Panc1 (cell line): ENCODE results near the gene WDR86.

Experiments used
- POLR2AphosphoS5 ChIP-seq: IDR thresholded peaks from 2 replicates; pipeline ENCODE4 v1.6.1; 2012; ENCODE audit warnings: mild to moderate bottlenecking, low read depth, low read length, moderate library complexity
- SIN3A ChIP-seq: IDR thresholded peaks from 2 replicates; pipeline ENCODE4 v1.6.1; 2012; ENCODE audit warnings: low read depth, mild to moderate bottlenecking, low read length, moderate library complexity, borderline replicate concordance; ENCODE audit not compliant: insufficient read depth
- TF ChIP-seq, protein P1 (sequence below): fragments of 450-650 bp; IDR thresholded peaks from 2 replicates; pipeline ENCODE4 v1.5.1; 2017; ENCODE audit warnings: mild to moderate bottlenecking
- TF ChIP-seq, protein P2 (sequence below), 2 experiments: IDR thresholded peaks; 2 replicates each; pipeline ENCODE4 v1.6.1; 2011 to 2012; ENCODE audit warnings: low read depth in 2 of 2, control low read depth in 1 of 2, low read length in 1 of 2, mild to moderate bottlenecking in 1 of 2, moderate library complexity in 1 of 2; ENCODE audit not compliant: insufficient read depth in 1 of 2

- TF ChIP-seq, protein P1, sequence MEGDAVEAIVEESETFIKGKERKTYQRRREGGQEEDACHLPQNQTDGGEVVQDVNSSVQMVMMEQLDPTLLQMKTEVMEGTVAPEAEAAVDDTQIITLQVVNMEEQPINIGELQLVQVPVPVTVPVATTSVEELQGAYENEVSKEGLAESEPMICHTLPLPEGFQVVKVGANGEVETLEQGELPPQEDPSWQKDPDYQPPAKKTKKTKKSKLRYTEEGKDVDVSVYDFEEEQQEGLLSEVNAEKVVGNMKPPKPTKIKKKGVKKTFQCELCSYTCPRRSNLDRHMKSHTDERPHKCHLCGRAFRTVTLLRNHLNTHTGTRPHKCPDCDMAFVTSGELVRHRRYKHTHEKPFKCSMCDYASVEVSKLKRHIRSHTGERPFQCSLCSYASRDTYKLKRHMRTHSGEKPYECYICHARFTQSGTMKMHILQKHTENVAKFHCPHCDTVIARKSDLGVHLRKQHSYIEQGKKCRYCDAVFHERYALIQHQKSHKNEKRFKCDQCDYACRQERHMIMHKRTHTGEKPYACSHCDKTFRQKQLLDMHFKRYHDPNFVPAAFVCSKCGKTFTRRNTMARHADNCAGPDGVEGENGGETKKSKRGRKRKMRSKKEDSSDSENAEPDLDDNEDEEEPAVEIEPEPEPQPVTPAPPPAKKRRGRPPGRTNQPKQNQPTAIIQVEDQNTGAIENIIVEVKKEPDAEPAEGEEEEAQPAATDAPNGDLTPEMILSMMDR, result no peak
- TF ChIP-seq, protein P2, sequence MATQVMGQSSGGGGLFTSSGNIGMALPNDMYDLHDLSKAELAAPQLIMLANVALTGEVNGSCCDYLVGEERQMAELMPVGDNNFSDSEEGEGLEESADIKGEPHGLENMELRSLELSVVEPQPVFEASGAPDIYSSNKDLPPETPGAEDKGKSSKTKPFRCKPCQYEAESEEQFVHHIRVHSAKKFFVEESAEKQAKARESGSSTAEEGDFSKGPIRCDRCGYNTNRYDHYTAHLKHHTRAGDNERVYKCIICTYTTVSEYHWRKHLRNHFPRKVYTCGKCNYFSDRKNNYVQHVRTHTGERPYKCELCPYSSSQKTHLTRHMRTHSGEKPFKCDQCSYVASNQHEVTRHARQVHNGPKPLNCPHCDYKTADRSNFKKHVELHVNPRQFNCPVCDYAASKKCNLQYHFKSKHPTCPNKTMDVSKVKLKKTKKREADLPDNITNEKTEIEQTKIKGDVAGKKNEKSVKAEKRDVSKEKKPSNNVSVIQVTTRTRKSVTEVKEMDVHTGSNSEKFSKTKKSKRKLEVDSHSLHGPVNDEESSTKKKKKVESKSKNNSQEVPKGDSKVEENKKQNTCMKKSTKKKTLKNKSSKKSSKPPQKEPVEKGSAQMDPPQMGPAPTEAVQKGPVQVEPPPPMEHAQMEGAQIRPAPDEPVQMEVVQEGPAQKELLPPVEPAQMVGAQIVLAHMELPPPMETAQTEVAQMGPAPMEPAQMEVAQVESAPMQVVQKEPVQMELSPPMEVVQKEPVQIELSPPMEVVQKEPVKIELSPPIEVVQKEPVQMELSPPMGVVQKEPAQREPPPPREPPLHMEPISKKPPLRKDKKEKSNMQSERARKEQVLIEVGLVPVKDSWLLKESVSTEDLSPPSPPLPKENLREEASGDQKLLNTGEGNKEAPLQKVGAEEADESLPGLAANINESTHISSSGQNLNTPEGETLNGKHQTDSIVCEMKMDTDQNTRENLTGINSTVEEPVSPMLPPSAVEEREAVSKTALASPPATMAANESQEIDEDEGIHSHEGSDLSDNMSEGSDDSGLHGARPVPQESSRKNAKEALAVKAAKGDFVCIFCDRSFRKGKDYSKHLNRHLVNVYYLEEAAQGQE (IDR thresholded peaks at IDR 0.05; ENCODE audit: insufficient read depth in 1 of 2, low read depth in 2 of 2, low read length in 1 of 2), result no peak
- TF ChIP-seq POLR2AphosphoS5, result no peak
- TF ChIP-seq SIN3A, result no peak
Measured at GRCh38 chr7:151366166-151366879, 43.5 kb downstream of the WDR86 start.
